Measurements from ENCODE around the gene CAPN7. TPM values are rescaled to one million over a fixed set of nuclear protein-coding genes. Genes with fewer than 3 reads are reported as not detected.
A peak's percentile ranks its signal among the peaks of the same experiment; 100 is the strongest.

CAPN7 gene
- total RNA-seq, 1 experiment from 2014 or later = 39.4 TPM

GRCh38 chr3:15276028-15276724, 70.1 kb downstream of the CAPN7 start:
- DNase-seq (ENCODE audit: low spot score) = no peak

GRCh38 chr3:15277861-15278500, 71.9 kb downstream of the CAPN7 start:
- no peak for DNase-seq (ENCODE audit: low spot score)

GRCh38 chr3:15279205-15279604, 73.2 kb downstream of the CAPN7 start:
- DNase-seq (ENCODE audit: low spot score) = no peak

- DNase-seq (ENCODE audit: low spot score) = no peak
Observed at GRCh38 chr3:15279671-15280402, 73.8 kb downstream of the CAPN7 start.

GRCh38 chr3:15280853-15281532, 74.9 kb downstream of the CAPN7 start:
- DNase-seq (ENCODE audit: low spot score) = no peak

- DNase-seq (ENCODE audit: low spot score) = no peak
Observed at GRCh38 chr3:15281817-15282216, 75.8 kb downstream of the CAPN7 start.

- DNase-seq (ENCODE audit: low spot score) = no peak
Observed at GRCh38 chr3:15283702-15284101, 77.7 kb downstream of the CAPN7 start.

- DNase-seq (ENCODE audit: low spot score) = peak; percentile 72
Observed at GRCh38 chr3:15284121-15284889, 78.3 kb downstream of the CAPN7 start.

GRCh38 chr3:15286022-15286421, 80.0 kb downstream of the CAPN7 start:
- DNase-seq (ENCODE audit: low spot score) = no peak

- no peak for DNase-seq (ENCODE audit: low spot score)
Observed at GRCh38 chr3:15287565-15288330, 81.7 kb downstream of the CAPN7 start.

- DNase-seq (ENCODE audit: low spot score) = no peak
Observed at GRCh38 chr3:15288331-15289035, 82.4 kb downstream of the CAPN7 start.

GRCh38 chr3:15289661-15290060, 83.6 kb downstream of the CAPN7 start:
- DNase-seq (ENCODE audit: low spot score) = no peak

- no peak for DNase-seq (ENCODE audit: low spot score)
Observed at GRCh38 chr3:15290736-15291135, 84.7 kb downstream of the CAPN7 start.

GRCh38 chr3:15291589-15292541, 85.8 kb downstream of the CAPN7 start:
- peak; percentile 75 for DNase-seq (ENCODE audit: low spot score)

GRCh38 chr3:15292765-15293522, 86.9 kb downstream of the CAPN7 start:
- DNase-seq (ENCODE audit: low spot score) = peak; percentile 92

- DNase-seq (ENCODE audit: low spot score) = no peak
Observed at GRCh38 chr3:15294929-15295328, 88.9 kb downstream of the CAPN7 start.

GRCh38 chr3:15295506-15295905, 89.5 kb downstream of the CAPN7 start:
- no peak for DNase-seq (ENCODE audit: low spot score)

Measured in A172 (cell line).